NCI-H1417 (cell line): Measurements from ENCODE around the gene JMJD1C.

ENCODE experiments used
- DNase-seq, 3 experiments: peaks; one replicate each; lab custom pipeline; 2025; lab: John Stamatoyannopoulos, UW

Gene JMJD1C

GRCh38 chr10:63129888-63130287 is 335.9 kb downstream of the JMJD1C start:
- no peak for DNase-seq

DNA sequence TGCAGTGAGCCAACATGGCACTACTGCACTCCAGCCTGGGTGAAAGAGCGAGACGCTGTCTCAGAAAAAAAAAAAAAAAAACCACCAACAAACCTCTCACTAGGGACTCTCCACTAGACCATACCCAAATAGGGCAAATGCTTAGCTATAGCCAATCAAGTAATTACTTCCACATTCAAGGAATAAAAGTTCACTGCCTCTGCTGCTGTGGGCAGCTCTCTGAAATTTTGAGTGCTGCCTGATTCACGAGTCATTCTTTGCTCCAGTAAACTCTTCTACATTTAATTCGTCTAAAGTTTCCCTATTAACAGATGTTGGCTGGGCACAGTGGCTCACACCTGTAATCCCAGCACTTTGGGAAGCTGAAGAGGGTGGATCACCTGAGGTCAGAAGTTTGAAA is 337.3 kb downstream of the JMJD1C start:
- no peak for DNase-seq

DNA sequence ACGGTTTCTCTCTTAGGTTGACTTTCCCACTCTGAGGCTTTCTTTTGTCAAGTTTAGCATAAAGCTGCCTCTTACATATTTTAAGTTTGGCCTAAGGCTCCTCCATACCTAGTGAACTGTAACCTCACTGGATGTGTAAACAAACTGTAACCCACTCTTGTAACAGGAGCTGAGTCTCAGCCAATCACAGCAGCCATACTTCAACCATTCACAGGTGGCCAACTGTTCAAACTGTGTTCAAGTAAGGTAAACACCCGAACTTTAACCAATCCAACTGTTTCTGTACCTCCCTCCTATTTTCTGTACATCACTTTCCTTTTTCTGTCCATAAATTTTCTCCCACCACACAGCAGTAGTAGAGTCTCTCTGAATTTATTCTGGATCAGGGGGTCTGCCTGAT is 340.3 kb downstream of the JMJD1C start:
- DNase-seq = no peak

GRCh38 chr10:63123727-63124362 is 341.9 kb downstream of the JMJD1C start:
- no peak for DNase-seq

DNA sequence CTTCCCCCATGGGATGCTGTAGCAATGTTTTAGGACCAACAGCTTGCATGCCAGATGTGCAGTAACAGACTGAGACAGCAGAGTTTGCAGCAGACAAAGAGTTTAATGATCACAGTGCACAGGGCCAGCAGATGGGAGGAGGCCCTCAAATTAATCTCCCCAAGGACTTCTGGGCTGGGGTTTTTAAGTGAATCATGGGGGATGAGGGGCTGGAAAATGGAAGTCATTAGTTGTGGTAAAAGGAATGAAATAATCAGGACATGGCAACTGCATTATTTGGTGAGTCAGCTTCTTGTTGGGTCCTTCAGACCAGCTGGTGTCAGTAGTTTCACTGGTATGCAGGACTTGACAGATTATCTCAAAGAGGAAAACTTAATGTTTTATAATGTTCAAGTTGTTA is 345.2 kb downstream of the JMJD1C start:
- DNase-seq = no peak

GRCh38 chr10:63119041-63119440 is 346.7 kb downstream of the JMJD1C start:
- no peak for DNase-seq
